Measurements from ENCODE around the gene LGALS3BP. TPM values are rescaled to one million over a fixed set of nuclear protein-coding genes. Genes with fewer than 3 reads are reported as not detected.

Gene LGALS3BP
- total and polyA plus RNA-seq, 2 experiments from 2014 or later, result 15.1 to 36.5 TPM

DNA sequence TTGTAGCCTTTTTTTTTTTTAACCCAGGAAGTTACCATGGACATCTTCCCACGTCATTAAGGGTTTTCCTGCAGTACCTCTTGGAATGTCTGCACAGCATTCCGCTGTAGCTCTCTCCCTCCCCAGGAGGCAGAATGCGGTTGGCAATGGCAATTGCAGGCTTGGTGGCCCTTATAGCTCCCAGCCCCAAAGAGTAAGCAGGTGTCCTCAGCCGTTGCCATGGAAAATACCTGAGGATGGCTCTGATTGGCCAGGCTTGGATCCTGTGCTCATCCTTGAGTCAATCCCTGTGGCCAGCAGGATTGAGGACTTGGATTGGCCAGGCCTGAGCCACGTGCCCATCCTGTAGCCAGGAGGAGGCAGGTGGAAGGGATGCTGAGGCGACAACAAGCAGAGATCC, 39.0 kb downstream of the LGALS3BP start:
- Mint-ChIP-seq H3K9me3 (no peaks in the 10 kb centered on the region; the same call in 2 of the 3 replicates), H3K4me3 (no peak overlapping the region), H3K27ac (no peak overlapping the region), H3K27me3 (ENCODE audit: insufficient read depth, low read depth, poor library complexity) (peaks cover 19% of the 10 kb centered on the region), H3K36me3 (ENCODE audit: low read depth) (no peaks in the 10 kb centered on the region), H3K4me1 (no peaks in the 10 kb centered on the region; the same call in 2 of the 3 replicates)
- Histone ChIP-seq H3K4me3 (no peak overlapping the region), H3K4me2 (no peak overlapping the region), H3K27ac (ENCODE audit: low read depth) (no peak overlapping the region), H3F3A (replicated peaks; ENCODE audit: low read depth) (no peaks in the 10 kb centered on the region), H2AFZ (no peak overlapping the region), H3K36me3 (ENCODE audit: insufficient read depth) (no peaks in the 10 kb centered on the region), H3K79me2 (replicated peaks; ENCODE audit: insufficient read depth) (no peaks in the 10 kb centered on the region), H3K27me3 (ENCODE audit: insufficient read depth) (no peaks in the 10 kb centered on the region), H3K4me1 (ENCODE audit: insufficient read depth) (no peaks in the 10 kb centered on the region), H3K9me2 (ENCODE audit: insufficient read depth) (no peaks in the 10 kb centered on the region), H4K20me1 (replicated peaks; ENCODE audit: insufficient read depth) (no peaks in the 10 kb centered on the region)
- DNase-seq (ENCODE audit: low spot score) (peak; percentile 81), ATAC-seq (peak; percentile 94)
- TF ChIP-seq, protein P1, sequence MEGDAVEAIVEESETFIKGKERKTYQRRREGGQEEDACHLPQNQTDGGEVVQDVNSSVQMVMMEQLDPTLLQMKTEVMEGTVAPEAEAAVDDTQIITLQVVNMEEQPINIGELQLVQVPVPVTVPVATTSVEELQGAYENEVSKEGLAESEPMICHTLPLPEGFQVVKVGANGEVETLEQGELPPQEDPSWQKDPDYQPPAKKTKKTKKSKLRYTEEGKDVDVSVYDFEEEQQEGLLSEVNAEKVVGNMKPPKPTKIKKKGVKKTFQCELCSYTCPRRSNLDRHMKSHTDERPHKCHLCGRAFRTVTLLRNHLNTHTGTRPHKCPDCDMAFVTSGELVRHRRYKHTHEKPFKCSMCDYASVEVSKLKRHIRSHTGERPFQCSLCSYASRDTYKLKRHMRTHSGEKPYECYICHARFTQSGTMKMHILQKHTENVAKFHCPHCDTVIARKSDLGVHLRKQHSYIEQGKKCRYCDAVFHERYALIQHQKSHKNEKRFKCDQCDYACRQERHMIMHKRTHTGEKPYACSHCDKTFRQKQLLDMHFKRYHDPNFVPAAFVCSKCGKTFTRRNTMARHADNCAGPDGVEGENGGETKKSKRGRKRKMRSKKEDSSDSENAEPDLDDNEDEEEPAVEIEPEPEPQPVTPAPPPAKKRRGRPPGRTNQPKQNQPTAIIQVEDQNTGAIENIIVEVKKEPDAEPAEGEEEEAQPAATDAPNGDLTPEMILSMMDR (conservative IDR thresholded peaks at IDR 0.05; ENCODE audit: low read depth in 2 of 2), result no peak

- H3K9me2 ChIP-seq (ENCODE audit: insufficient read depth), result no peaks in the 10 kb centered on the region
- Mint-ChIP-seq H3K9me3 (no peaks in the 10 kb centered on the region; the same call in 2 of the 3 replicates), H3K27me3 (ENCODE audit: insufficient read depth, low read depth, poor library complexity) (peaks cover 17% of the 10 kb centered on the region), H3K4me1 (peaks cover 3% of the 10 kb centered on the region; the same call in 1 of the 3 replicates), H3K36me3 (ENCODE audit: low read depth) (no peaks in the 10 kb centered on the region), H3K27ac (no peak overlapping the region), H3K4me3 (no peak overlapping the region)
- H3K4me2 ChIP-seq, result no peak overlapping the region
- H3F3A ChIP-seq (replicated peaks; ENCODE audit: low read depth), result no peaks in the 10 kb centered on the region
- H4K20me1 ChIP-seq (replicated peaks; ENCODE audit: insufficient read depth), result no peaks in the 10 kb centered on the region
- no peak overlapping the region for H2AFZ ChIP-seq
- no peak overlapping the region for H3K27ac ChIP-seq (ENCODE audit: low read depth)
- no peak overlapping the region for H3K4me3 ChIP-seq
- no peaks in the 10 kb centered on the region for H3K27me3 ChIP-seq (ENCODE audit: insufficient read depth)
- TF ChIP-seq ETS1 (IDR thresholded peaks at IDR 0.05) (no peak), EZH2phosphoT487 (IDR thresholded peaks at IDR 0.05; ENCODE audit: unreplicated experiment) (no peak), JUNB (IDR thresholded peaks at IDR 0.05; ENCODE audit: unreplicated experiment) (no peak), ZNF114 (CRISPR knock-in tag; IDR thresholded peaks at IDR 0.05) (no peak), EZH2 (IDR thresholded peaks at IDR 0.05; ENCODE audit: low read depth, unreplicated experiment) (no peak), STAT1 (IDR thresholded peaks at IDR 0.05; ENCODE audit: unreplicated experiment) (no peak), CREB1 (CRISPR knock-in tag; IDR thresholded peaks at IDR 0.05; ENCODE audit: low read depth) (no peak)
- TF ChIP-seq, protein P2, sequence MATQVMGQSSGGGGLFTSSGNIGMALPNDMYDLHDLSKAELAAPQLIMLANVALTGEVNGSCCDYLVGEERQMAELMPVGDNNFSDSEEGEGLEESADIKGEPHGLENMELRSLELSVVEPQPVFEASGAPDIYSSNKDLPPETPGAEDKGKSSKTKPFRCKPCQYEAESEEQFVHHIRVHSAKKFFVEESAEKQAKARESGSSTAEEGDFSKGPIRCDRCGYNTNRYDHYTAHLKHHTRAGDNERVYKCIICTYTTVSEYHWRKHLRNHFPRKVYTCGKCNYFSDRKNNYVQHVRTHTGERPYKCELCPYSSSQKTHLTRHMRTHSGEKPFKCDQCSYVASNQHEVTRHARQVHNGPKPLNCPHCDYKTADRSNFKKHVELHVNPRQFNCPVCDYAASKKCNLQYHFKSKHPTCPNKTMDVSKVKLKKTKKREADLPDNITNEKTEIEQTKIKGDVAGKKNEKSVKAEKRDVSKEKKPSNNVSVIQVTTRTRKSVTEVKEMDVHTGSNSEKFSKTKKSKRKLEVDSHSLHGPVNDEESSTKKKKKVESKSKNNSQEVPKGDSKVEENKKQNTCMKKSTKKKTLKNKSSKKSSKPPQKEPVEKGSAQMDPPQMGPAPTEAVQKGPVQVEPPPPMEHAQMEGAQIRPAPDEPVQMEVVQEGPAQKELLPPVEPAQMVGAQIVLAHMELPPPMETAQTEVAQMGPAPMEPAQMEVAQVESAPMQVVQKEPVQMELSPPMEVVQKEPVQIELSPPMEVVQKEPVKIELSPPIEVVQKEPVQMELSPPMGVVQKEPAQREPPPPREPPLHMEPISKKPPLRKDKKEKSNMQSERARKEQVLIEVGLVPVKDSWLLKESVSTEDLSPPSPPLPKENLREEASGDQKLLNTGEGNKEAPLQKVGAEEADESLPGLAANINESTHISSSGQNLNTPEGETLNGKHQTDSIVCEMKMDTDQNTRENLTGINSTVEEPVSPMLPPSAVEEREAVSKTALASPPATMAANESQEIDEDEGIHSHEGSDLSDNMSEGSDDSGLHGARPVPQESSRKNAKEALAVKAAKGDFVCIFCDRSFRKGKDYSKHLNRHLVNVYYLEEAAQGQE (IDR thresholded peaks at IDR 0.05; ENCODE audit: unreplicated experiment), result no peak
- TF ChIP-seq, protein P1 (conservative IDR thresholded peaks at IDR 0.05; ENCODE audit: low read depth in 2 of 2), result no peak
- no peaks in the 10 kb centered on the region for H3K79me2 ChIP-seq (replicated peaks; ENCODE audit: insufficient read depth)
- H3K4me1 ChIP-seq (ENCODE audit: insufficient read depth), result no peaks in the 10 kb centered on the region
- DNase-seq (ENCODE audit: low spot score) (no peak), ATAC-seq (no peak)
- no peaks in the 10 kb centered on the region for H3K36me3 ChIP-seq (ENCODE audit: insufficient read depth)
These were observed 39.5 kb downstream of the LGALS3BP start for GRCh38 chr17:78940258-78940657.

Data from GM23338 (cell line).